GM12878 (cell line): ENCODE data around the gene RANBP3. TPM values are rescaled to one million over a fixed set of nuclear protein-coding genes. Genes with fewer than 3 reads are reported as not detected.
A peak's percentile ranks its signal among the peaks of the same experiment; 100 is the strongest.

Source experiments
- ATAC-seq: fragments of 200-7000 bp; cut with Tn5 transposase; 3 replicates; pipeline ENCODE4 v1.9.1; 2020; ENCODE audit warnings: mild to moderate bottlenecking, moderate library complexity
- BruUV-seq: library from RNA; stranded (reverse); fragments of 400-500 nt; replicated peaks from 2 replicates; lab custom pipeline; 2021; lab: Mats Ljungman, UMichigan
- CTCF ChIA-PET: fragments of 300-600 bp; sonication (Branson Sonifier 250); formaldehyde crosslinking; extraction: SDS; loops from one replicate; lab custom pipeline; 2021; ENCODE audit warnings: inconsistent platforms; lab: Yijun Ruan, JAX
- POLR2A ChIA-PET: fragments of 350-600 bp; formaldehyde crosslinking; extraction: SDS; loops from one replicate; lab custom pipeline; 2021; ENCODE audit warnings: inconsistent platforms; lab: Charles Lee
- RAD21 ChIA-PET: fragments of 300-600 bp; sonication (Branson Sonifier 250); formaldehyde crosslinking; loops from one replicate; lab custom pipeline; 2023; ENCODE audit warnings: antibody characterized with exemption; ENCODE audit not compliant: unreplicated experiment; lab: Charles Lee
- SMC1A ChIA-PET: fragments of 300-600 bp; sonication (Branson Sonifier 250); formaldehyde crosslinking; loops from one replicate; lab custom pipeline; 2023; ENCODE audit not compliant: unreplicated experiment, uncharacterized antibody; lab: Charles Lee
- DNase-seq: peaks from one replicate; pipeline ENCODE4 v3.0.0-alpha.2; 2011; ENCODE audit warnings: low read depth, low spot score
- FAIRE-seq: peaks from 3 replicates; lab custom pipeline; 2011; peaks lifted over from hg19 to GRCh38; lab: Jason Lieb, UNC
- H2AFZ ChIP-seq: 2 replicates; pipeline ENCODE4 v1.6.0; 2011; ENCODE audit warnings: low read depth, low read length, control low read depth; ENCODE audit not compliant: control insufficient read depth
- H3K27ac ChIP-seq: 2 replicates; pipeline ENCODE4 v1.5.1; 2011; ENCODE audit warnings: control low read depth; ENCODE audit not compliant: control insufficient read depth, insufficient read depth
- H3K27me3 ChIP-seq, 2 experiments: replicated peaks in 1 of 2; 2 replicates each; pipeline versions ENCODE4 v1.6.0 to v1.6.1; 2011; ENCODE audit warnings: low read length in 1 of 2; ENCODE audit not compliant: control insufficient read depth in 2 of 2, insufficient read depth in 2 of 2
- H3K36me3 ChIP-seq, 2 experiments: 2 replicates each; pipeline ENCODE4 v1.5.1; 2011; ENCODE audit warnings: low read length in 1 of 2; ENCODE audit not compliant: control insufficient read depth in 2 of 2, insufficient read depth in 2 of 2
- H3K4me1 ChIP-seq: 2 replicates; pipeline ENCODE4 v1.6.1; 2011; ENCODE audit warnings: mild to moderate bottlenecking, low read length, moderate library complexity, mixed read lengths; ENCODE audit not compliant: control insufficient read depth, insufficient read depth
- H3K4me2 ChIP-seq: 2 replicates; pipeline ENCODE4 v1.6.0; 2011; ENCODE audit warnings: control low read depth; ENCODE audit not compliant: control insufficient read depth, insufficient read depth
- H3K4me3 ChIP-seq: fragments of 200-600 bp; sonication (generic); 2 replicates; pipeline ENCODE4 v1.5.1; 2016
- H3K79me2 ChIP-seq: 2 replicates; pipeline ENCODE4 v1.6.0; 2011; ENCODE audit warnings: low read length; ENCODE audit not compliant: control insufficient read depth, insufficient read depth
- H3K9ac ChIP-seq: 2 replicates; pipeline ENCODE4 v1.8.0; 2011; ENCODE audit warnings: low read length, control low read depth, mixed read lengths; ENCODE audit not compliant: control insufficient read depth, insufficient read depth
- H3K9me3 ChIP-seq: replicated peaks from 3 replicates; pipeline ENCODE4 v1.5.1; 2011; ENCODE audit warnings: mild to moderate bottlenecking, low read length; ENCODE audit not compliant: control insufficient read depth, insufficient read depth
- H4K20me1 ChIP-seq: 2 replicates; pipeline ENCODE4 v1.6.0; 2011; ENCODE audit not compliant: control insufficient read depth, insufficient read depth
- EP300 ChIP-seq, 2 experiments: fragments of 150-350 bp in 1 of 2; IDR thresholded peaks; 2 replicates each; pipeline ENCODE4 v1.6.1; 2011 to 2012; ENCODE audit warnings: low read depth in 2 of 2, low read length in 2 of 2, borderline replicate concordance in 1 of 2, improper control_type of control experiment in 1 of 2, inconsistent platforms in 1 of 2; ENCODE audit not compliant: control insufficient read depth in 1 of 2
- MLLT1 ChIP-seq: fragments of 450-650 bp; IDR thresholded peaks from 2 replicates; pipeline ENCODE4 v1.6.1; 2016; ENCODE audit warnings: mild to moderate bottlenecking
- NFYB ChIP-seq: IDR thresholded peaks from 2 replicates; pipeline ENCODE4 v1.6.1; 2011; ENCODE audit warnings: low read depth, mild to moderate bottlenecking, low read length, improper control_type of control experiment, moderate library complexity; ENCODE audit not compliant: insufficient read depth
- POLR2A ChIP-seq: IDR thresholded peaks from 2 replicates; pipeline ENCODE4 v1.6.1; 2011; ENCODE audit warnings: low read depth, mild to moderate bottlenecking, low read length
- POLR2AphosphoS2 ChIP-seq: IDR thresholded peaks from 2 replicates; pipeline ENCODE4 v1.6.1; 2011; ENCODE audit warnings: low read depth, mild to moderate bottlenecking, low read length, improper control_type of control experiment, moderate library complexity
- RELA ChIP-seq: fragments of 450-650 bp; IDR thresholded peaks from 2 replicates; pipeline ENCODE4 v1.8.0; 2014; ENCODE audit warnings: borderline replicate concordance; ENCODE audit not compliant: partially characterized antibody
- SMAD5 ChIP-seq: IDR thresholded peaks from 2 replicates; pipeline ENCODE4 v1.6.1; 2016; ENCODE audit warnings: antibody characterized with exemption, low read depth
- SMC3 ChIP-seq: IDR thresholded peaks from 2 replicates; pipeline ENCODE4 v1.6.1; 2011; ENCODE audit warnings: low read length, improper control_type of control experiment, borderline replicate concordance
- SP1 ChIP-seq: IDR thresholded peaks from one replicate; pipeline ENCODE4 v1.6.1; 2011; ENCODE audit warnings: low read depth, low read length
- SPI1 ChIP-seq: IDR thresholded peaks from 2 replicates; pipeline ENCODE4 v1.6.1; 2011; ENCODE audit warnings: low read depth, mild to moderate bottlenecking, low read length, moderate library complexity, borderline replicate concordance; ENCODE audit not compliant: insufficient read depth
- STAT3 ChIP-seq: IDR thresholded peaks from 2 replicates; pipeline ENCODE4 v1.6.1; 2011; ENCODE audit warnings: low read depth, low read length, improper control_type of control experiment
- ZBTB4 ChIP-seq: fragments of 450-650 bp; formaldehyde crosslinking; IDR thresholded peaks from 2 replicates; pipeline ENCODE4 v1.4.0; 2022; ENCODE audit warnings: mild to moderate bottlenecking, moderate library complexity
- ZNF207 ChIP-seq: fragments of 450-650 bp; IDR thresholded peaks from 2 replicates; pipeline ENCODE4 v1.6.1; 2014; ENCODE audit warnings: antibody characterized with exemption, mild to moderate bottlenecking, borderline replicate concordance
- WGBS: methylation state at CpG from one replicate; pipeline ENCODE4 v1.1.6; 2016; ENCODE audit warnings: low lambda C conversion rate; ENCODE audit not compliant: insufficient replicate concordance, insufficient coverage; ENCODE audit errors: missing lambda C conversion rate; 5-methylcytosine and 5-hydroxymethylcytosine counted together
- in situ Hi-C: fragments of 300-500 bp; cut with MboI; formaldehyde crosslinking; loops from 9 replicates; pipeline ENCODE4 v1.14.3; 2018; ENCODE audit warnings: mixed read lengths
- intact Hi-C: fragments of 100-400 bp; cut with micrococcal nuclease; formaldehyde crosslinking; loops from one replicate; pipeline ENCODE4 v1.14.2; 2022; ENCODE audit not compliant: unreplicated experiment
- polyA plus RNA-seq, 11 experiments: library from polyadenylated mRNA; depleted of rRNA in 4 of 11; unstranded in 6 of 11; stranded (reverse) in 5 of 11; fragments of >200 nt; fragmentation: Nextera tagmentation in 4 of 11; fragmentation: Illumina TruSeq in 1 of 11; extraction: Ambion mirVana in 4 of 11; extraction: Trizol in 1 of 11; gene quantifications; 1 replicate in 1 of 11; 2 replicates in 10 of 11; pipeline versions ENCODE4 v1.2.1 to v1.2.3, GENCODE V29; 2011 to 2016; ENCODE audit warnings: inconsistent platforms in 2 of 11, missing spikeins in 2 of 11, low read depth in 1 of 11
- total RNA-seq, 4 experiments: library from RNA; depleted of rRNA in 3 of 4; stranded (reverse); fragments of >200 nt in 3 of 4; fragmentation: Illumina TruSeq in 1 of 4; extraction: Trizol in 1 of 4; gene quantifications; 2 replicates each; pipeline versions ENCODE4 v1.2.1 to v1.2.3, GENCODE V29; 2013 to 2021
- TF ChIP-seq, protein P1 (sequence below): IDR thresholded peaks from 2 replicates; pipeline ENCODE4 v1.6.1; 2011; ENCODE audit warnings: borderline replicate concordance, low read depth, mild to moderate bottlenecking, moderate library complexity, low read length; ENCODE audit not compliant: insufficient read depth, poor library complexity, severe bottlenecking

RANBP3 gene
- total and polyA plus RNA-seq, 10 of the 15 experiments (the other 5 are each of a cell fraction or from before 2014, with no cell fraction given), result 1.1 to 81.6 (median 60.0) TPM

DNA sequence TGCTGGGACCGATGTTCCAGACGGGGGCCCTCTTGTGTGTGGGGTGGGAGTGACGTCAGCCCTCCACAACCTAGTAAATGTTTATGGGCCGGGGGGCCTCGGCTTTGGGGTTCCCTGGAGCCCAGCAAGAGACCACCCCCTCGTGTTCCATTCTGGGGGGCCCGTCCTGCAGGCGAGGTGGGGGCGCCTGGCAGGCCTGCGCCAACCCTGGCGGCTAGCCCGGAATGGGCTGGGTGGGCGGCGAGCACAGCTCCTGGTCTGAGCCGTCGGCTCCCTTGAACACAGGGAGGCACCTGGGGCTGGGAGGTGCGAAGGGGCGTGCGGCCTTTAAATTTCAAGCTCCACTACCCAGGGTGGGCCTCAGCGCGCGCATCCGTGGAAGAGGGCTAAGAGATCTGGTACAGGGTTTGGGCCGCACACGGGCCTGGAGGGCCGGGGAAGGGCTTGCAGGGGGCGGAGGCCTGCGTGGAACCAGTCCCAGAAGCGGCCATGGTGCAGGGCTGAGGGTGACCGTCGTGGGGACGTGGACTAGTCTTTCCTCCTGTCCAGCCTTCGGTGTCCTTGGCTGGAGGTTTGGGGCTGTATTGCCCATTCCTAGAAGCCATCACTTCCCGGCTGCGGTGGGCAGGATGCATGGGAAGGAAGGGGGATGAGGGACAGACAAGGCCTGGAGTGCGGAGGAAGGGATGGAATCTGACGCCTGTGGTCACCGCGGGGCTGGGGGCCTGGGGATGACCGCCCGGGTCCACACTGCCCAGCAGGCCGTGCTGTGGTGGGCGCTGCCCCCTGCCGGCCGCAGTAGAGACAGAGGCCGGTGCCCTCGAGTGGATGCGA is 85.8 kb downstream of the RANBP3 start:
- BruUV-seq, result no TSS peak
- CTCF ChIA-PET, result interaction anchor here (0.6 to 1.7 kb wide), 5 partner anchors 10 to 118 kb away, joined by 3 to 8 read pairs (median 5); partner anchors contain the start of gene NRTN
- SMC1A ChIA-PET, result no interaction called here
- TF ChIP-seq ZNF207, result no peak
- peak; percentile 48 for TF ChIP-seq POLR2A
- no peak for TF ChIP-seq ZBTB4 (CRISPR knock-in tag)
- no peak for TF ChIP-seq SP1
- 0 out of 2 replicates have a peak, but pooled peaks have one; percentile 38 for TF ChIP-seq POLR2AphosphoS2
- TF ChIP-seq SPI1, result no peak
- TF ChIP-seq, protein P1, sequence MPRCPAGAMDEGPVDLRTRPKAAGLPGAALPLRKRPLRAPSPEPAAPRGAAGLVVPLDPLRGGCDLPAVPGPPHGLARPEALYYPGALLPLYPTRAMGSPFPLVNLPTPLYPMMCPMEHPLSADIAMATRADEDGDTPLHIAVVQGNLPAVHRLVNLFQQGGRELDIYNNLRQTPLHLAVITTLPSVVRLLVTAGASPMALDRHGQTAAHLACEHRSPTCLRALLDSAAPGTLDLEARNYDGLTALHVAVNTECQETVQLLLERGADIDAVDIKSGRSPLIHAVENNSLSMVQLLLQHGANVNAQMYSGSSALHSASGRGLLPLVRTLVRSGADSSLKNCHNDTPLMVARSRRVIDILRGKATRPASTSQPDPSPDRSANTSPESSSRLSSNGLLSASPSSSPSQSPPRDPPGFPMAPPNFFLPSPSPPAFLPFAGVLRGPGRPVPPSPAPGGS, result peak; percentile 17
- no peak for TF ChIP-seq RELA
- no peak for TF ChIP-seq NFYB
- TF ChIP-seq SMC3, result peak; percentile 27; the same call in 1 of the 2 replicates
- TF ChIP-seq EP300 (IDR thresholded peaks at IDR 0.05; ENCODE audit: borderline replicate concordance in 1 of 2, control insufficient read depth in 1 of 2, low read depth in 2 of 2, low read length in 2 of 2), result no peak
- no peak for TF ChIP-seq MLLT1
- TF ChIP-seq SMAD5, result no peak
- no peak for TF ChIP-seq STAT3

More for the DNA sequence above, 85.8 kb downstream of the RANBP3 start:
- no peak overlapping the region for H2AFZ ChIP-seq
- DNase-seq (no peak), ATAC-seq (peak; percentile 76), FAIRE-seq (no peak)
- H3K4me1 ChIP-seq, result no peaks in the 10 kb centered on the region
- no peak overlapping the region for H3K9ac ChIP-seq
- peaks cover 3 to 11% of the 10 kb centered on the region in 2 experiments; a peak in 3 of 4 replicates for H3K36me3 ChIP-seq
- intact Hi-C loops (no loop called here), in situ Hi-C loops (no loop called here)
- no peaks in the 10 kb centered on the region for H3K27me3 ChIP-seq
- no peaks in the 10 kb centered on the region for H3K79me2 ChIP-seq
- H3K4me2 ChIP-seq, result no peak overlapping the region
- ChIA-PET POLR2A (no interaction called here), RAD21 (interaction anchor here (0.6 kb wide), 1 partner anchor 12 kb away, joined by 3 read pairs; the partner anchor contains the start of gene VMAC)
- H3K4me3 ChIP-seq, result no peak overlapping the region
- no peak overlapping the region for H3K27ac ChIP-seq
- no peaks in the 10 kb centered on the region for H3K9me3 ChIP-seq
- WGBS, result 26% methylated on average over 47 of the region's 48 CpGs
- peaks cover 3% of the 10 kb centered on the region; the same call in 1 of the 2 replicates for H4K20me1 ChIP-seq
